Coronary artery (tissue), 2 donors: ENCODE results near the gene SYNPO.

ENCODE experiments used
- DNase-seq: peaks from one replicate; pipeline ENCODE4 v3.0.0-alpha.2; 2017; ENCODE audit warnings: low spot score
- H3K27ac ChIP-seq, 2 donors: fragments of 200-600 bp; sonication (generic); one replicate each; pipeline ENCODE4 v1.5.1; 2016 to 2019
- H3K4me3 ChIP-seq: fragments of 200-600 bp; sonication (generic); 2 replicates; pipeline ENCODE4 v1.5.1; 2016; ENCODE audit warnings: mild to moderate bottlenecking, moderate library complexity
- CTCF ChIP-seq: fragments of 200-600 bp; sonication (generic); IDR thresholded peaks from one replicate; pipeline ENCODE4 v1.5.1; 2019; ENCODE audit warnings: antibody characterized with exemption

Gene SYNPO

GRCh38 chr5:150596826-150597225, 43.6 kb upstream of the SYNPO start:
- Histone ChIP-seq H3K27ac (peak overlapping the region; percentile 16 to 88), H3K4me3 (no peak overlapping the region)
- TF ChIP-seq CTCF: no peak
- no peak for DNase-seq

- no peak for TF ChIP-seq CTCF
- Histone ChIP-seq H3K4me3 (no peak overlapping the region), H3K27ac (peak overlapping the region; percentile 36 to 93)
- no peak for DNase-seq
Observed at GRCh38 chr5:150598006-150598405, 42.5 kb upstream of the SYNPO start.

GRCh38 chr5:150598821-150599273, 41.6 kb upstream of the SYNPO start:
- DNase-seq: no peak
- TF ChIP-seq CTCF: no peak
- Histone ChIP-seq H3K4me3 (no peak overlapping the region), H3K27ac (peak overlapping the region; percentile 93)

- no peak for DNase-seq
- Histone ChIP-seq H3K27ac (peak overlapping the region; percentile 93), H3K4me3 (no peak overlapping the region)
- TF ChIP-seq CTCF: no peak
Observed at GRCh38 chr5:150599281-150599680, 41.2 kb upstream of the SYNPO start.

- peak overlapping the region; percentile 60 for H3K4me3 ChIP-seq
- H3K27ac ChIP-seq: peak overlapping the region; percentile 93
- no peak for TF ChIP-seq CTCF
- DNase-seq: no peak
Observed at GRCh38 chr5:150599917-150600511, 40.4 kb upstream of the SYNPO start.

DNA sequence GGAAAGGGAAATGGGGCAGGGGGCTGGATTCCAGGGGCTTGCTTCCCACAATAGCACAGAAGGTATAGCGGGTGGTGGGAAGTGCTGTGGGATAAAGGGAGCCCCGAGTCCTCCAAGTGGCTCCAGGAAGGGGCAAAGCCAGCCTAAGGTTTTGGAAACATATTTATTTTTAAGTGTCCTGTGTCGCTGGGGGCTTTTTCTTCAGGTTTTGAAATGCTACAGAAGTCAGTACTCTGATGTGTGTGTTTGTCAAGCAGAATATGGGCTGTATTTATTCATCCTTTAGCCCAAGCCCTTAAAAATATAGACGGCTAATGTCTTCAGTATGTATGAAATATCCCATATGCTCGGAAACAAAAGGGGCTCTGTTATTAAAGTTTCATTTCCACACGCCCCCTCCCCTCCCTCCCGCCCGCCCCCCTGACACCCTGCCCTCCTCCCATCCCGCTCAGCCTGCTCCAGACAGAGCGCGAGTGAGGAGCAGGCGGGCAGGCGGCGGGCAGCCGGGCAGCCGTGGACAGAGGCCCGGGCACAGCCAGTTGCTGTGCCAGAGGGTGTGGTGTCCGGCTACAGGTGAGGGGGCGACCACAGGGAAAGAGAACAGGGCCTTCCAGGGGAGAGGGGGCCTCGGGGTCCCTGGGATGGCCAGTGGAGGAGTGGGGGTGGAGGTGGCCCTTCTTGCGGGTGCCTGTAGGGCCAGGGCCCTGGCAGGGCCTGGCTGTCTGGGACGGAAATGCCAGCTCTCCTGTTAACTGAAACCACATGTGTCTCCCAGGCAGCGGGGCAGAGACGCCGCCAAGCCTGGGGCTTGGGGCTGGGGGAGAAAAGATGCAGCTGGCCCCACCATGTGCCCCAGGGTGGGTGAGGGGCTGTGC, 39.6 kb upstream of the SYNPO start:
- peak overlapping the region; percentile 93 for H3K27ac ChIP-seq
- TF ChIP-seq CTCF: no peak
- DNase-seq: no peak
- H3K4me3 ChIP-seq: peak overlapping the region; percentile 60
